ENCODE measurements around the gene IL4R.

IL4R gene

DNA sequence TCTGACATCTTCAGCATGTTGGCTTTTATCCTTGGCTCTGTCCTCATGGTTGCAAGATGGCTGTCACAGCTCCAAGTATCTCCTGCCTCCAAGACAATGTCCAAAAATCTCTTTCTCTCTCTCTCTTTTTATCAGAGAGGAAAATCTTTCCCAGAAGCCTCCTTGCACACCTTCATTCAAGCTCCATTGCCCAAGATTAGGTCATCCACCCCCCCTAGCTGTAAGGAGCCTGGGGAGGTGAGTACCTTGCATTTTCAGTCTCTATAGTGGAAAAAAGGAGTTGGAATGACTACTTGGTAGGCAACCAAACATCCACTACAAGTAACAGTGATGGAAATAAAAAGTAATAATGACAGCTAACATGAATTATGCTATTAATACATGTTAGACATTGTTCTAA lies 23.2 kb upstream of the IL4R start:
- TF ChIP-seq, protein P1, sequence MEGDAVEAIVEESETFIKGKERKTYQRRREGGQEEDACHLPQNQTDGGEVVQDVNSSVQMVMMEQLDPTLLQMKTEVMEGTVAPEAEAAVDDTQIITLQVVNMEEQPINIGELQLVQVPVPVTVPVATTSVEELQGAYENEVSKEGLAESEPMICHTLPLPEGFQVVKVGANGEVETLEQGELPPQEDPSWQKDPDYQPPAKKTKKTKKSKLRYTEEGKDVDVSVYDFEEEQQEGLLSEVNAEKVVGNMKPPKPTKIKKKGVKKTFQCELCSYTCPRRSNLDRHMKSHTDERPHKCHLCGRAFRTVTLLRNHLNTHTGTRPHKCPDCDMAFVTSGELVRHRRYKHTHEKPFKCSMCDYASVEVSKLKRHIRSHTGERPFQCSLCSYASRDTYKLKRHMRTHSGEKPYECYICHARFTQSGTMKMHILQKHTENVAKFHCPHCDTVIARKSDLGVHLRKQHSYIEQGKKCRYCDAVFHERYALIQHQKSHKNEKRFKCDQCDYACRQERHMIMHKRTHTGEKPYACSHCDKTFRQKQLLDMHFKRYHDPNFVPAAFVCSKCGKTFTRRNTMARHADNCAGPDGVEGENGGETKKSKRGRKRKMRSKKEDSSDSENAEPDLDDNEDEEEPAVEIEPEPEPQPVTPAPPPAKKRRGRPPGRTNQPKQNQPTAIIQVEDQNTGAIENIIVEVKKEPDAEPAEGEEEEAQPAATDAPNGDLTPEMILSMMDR (IDR thresholded peaks at IDR 0.05; ENCODE audit: extremely low read depth, missing control alignments), result no peak
- DNase-seq (ENCODE audit: low spot score), result no peak

DNA sequence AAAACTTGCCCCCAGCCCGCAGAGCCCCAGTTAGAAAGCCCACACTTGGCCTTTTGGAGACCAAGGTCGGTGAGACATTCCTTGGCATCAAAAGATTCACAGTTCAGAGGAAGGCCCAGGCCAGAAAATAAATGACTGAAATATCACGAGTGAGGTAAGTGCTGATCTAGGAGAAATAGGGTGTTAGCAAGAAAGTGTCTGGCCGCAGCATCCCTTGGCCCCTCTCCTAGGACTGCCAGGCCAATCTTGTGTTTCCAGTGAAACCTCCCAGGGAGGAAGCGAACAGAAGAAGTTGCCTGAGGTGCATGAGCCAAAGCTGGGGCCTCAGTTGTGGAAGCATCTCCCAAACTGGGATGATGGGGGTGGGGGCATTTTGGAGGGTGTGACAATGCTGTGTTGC lies 22.7 kb upstream of the IL4R start:
- DNase-seq (ENCODE audit: low spot score), result no peak
- TF ChIP-seq, protein P1 (IDR thresholded peaks at IDR 0.05; ENCODE audit: extremely low read depth, missing control alignments), result no peak

DNA sequence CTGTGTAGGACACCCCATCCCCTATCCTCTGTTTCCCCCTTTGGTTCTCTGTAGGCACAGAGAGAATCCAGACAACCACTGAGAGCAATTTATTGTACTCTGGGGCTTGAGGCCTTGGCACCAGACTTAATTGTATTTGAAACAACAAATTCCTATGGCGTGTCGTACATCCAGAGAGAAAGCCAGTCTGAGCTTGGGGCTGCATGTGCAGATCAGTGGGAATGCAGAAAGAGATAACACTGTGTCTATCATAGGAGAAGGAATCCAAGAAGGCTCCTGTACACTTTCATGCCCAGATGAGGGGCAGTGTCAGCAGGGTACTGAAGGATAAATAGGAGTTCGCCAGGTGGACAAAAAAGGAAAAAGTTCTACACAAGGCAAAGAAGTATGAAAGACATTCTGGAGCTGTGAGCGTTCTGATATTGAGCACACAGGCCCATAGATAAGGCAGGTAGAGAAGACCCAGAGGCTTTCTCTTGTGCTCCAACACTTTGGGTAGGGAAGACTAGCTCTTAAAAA lies 22.0 kb upstream of the IL4R start:
- DNase-seq (ENCODE audit: low spot score), result no peak
- TF ChIP-seq, protein P1 (IDR thresholded peaks at IDR 0.05; ENCODE audit: extremely low read depth, missing control alignments), result no peak

DNA sequence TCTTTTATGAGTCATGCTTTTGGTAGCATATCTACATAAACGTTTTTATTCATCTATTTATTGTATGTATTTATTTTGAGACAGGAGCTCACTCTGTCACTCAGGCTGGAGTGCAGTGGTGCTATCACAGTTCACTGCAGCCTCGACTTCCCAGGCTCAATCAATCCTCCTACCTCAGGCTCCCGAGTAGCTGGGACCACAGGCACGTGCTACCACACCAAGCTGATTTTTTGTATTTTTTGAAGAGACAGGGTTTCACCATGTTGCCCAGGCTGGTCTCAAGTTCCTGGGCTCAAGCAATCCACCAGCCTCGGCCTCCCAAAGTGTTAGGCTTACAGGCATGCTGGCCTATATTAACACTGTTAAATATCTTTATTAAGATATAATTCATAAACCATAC lies 20.4 kb upstream of the IL4R start:
- DNase-seq (ENCODE audit: low spot score), result no peak

DNA sequence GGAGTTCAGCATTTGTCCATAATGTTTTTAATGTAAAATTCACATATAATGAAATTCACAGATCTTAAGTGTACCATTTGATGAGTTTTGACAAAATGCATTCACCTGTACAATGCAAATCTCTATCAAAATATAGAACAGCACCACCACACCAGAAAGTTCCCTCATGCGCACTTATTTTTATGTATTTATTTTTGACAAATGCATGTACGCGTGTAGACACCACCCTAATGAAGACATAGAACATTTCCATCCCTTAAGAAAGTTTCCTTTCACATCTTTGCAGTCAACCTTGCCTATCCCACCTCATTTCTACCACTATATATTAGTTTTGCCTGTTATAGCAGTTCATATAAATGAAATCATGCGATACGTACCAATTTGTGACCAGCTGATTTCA lies 15.6 kb upstream of the IL4R start:
- TF ChIP-seq, protein P1 (IDR thresholded peaks at IDR 0.05; ENCODE audit: extremely low read depth, missing control alignments), result no peak
- no peak for DNase-seq (ENCODE audit: low spot score)

More for the DNA sequence above, 20.4 kb upstream of the IL4R start:
- TF ChIP-seq, protein P1 (IDR thresholded peaks at IDR 0.05; ENCODE audit: extremely low read depth, missing control alignments), result no peak

DNA sequence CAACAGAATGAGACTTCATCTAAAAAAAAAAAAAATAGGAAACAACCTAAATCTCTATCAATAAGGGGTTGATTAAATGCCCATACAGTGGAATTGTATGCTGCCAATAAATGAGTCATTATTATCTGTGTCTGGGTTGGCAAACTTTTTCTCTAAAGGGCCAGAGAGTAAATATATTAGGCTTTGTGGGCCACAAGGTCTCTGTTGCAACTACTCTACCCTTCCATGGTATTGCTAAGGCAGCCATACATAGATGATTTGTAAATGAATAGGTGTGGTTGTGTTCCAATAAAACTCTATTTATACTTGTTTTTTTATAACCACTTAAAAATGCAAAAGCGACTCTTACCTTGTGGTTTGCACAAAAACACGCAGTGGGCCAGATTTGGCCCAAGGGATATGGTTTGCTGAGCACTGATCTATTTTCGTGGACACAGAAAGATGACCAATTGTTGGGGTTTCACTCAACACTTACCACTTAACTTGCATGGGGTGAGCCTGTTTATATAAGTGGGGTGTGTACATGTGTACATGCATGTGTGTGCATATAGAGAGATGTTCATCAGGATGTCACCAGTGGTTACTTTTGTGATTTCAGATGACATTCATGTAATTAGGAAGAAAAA lies 12.4 kb upstream of the IL4R start:
- no peak for DNase-seq (ENCODE audit: low spot score)
- TF ChIP-seq, protein P1 (IDR thresholded peaks at IDR 0.05; ENCODE audit: extremely low read depth, missing control alignments), result no peak

DNA sequence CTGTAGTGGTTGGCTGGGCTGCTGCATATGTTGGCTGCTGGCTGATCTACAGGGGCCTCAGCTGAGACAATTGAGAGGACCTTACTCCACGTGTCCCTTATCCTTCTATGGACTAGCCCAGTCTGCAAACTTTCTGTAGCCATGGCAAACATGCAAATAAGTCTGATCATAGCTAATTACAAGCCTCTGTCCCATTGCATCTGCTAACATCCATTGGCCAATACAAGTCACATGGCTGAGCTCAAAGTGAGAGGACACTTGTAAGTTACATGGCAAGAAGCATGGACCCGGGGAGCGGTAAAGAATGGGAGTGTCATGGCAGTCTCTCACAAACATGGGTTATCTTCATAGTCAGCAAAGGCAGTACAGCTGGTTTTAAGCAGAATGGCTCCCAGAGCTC lies 11.6 kb upstream of the IL4R start:
- TF ChIP-seq, protein P1 (IDR thresholded peaks at IDR 0.05; ENCODE audit: extremely low read depth, missing control alignments), result no peak
- DNase-seq (ENCODE audit: low spot score), result no peak

All from GM20000 (cell line).